Measurements from ENCODE around the gene RUNX3. TPM values are rescaled to one million over a fixed set of nuclear protein-coding genes. Genes with fewer than 3 reads are reported as not detected.

RUNX3 gene
- total and polyA plus RNA-seq, 2 donors (not counting 3 experiments of a cell fraction or from before 2014, with no cell fraction given), result not detected

- no peaks in the 10 kb centered on the region for H3K36me3 ChIP-seq (ENCODE audit: control insufficient read depth in 2 of 2, extremely low read depth in 1 of 2, insufficient read depth in 2 of 2, low read length in 2 of 2)
- BruUV-seq (replicated peaks), result no TSS peak
- peaks cover 41 to 47% of the 10 kb centered on the region in 2 experiments for H3K27me3 ChIP-seq (ENCODE audit: control insufficient read depth in 2 of 2, insufficient read depth in 2 of 2, low read length in 2 of 2)
- no peaks in the 10 kb centered on the region for H4K20me1 ChIP-seq (replicated peaks; ENCODE audit: control insufficient read depth, extremely low read depth, insufficient read depth, low read length)
- no peak overlapping the region for H3K4me3 ChIP-seq (replicated peaks in 1 of 3; ENCODE audit: insufficient read depth in 1 of 3, low read depth in 1 of 3, low read length in 3 of 3)
- FAIRE-seq (no peak), DNase-seq (ENCODE audit: low read depth, low spot score) (no peak)
- H2AFZ ChIP-seq (ENCODE audit: low read depth, low read length), result no peak overlapping the region
- no peaks in the 10 kb centered on the region for H3K9me1 ChIP-seq (replicated peaks; ENCODE audit: control insufficient read depth, extremely low read depth, insufficient read depth, low read length)
- no peak overlapping the region for H3K27ac ChIP-seq (ENCODE audit: insufficient read depth, low read depth, low read length)
- intact Hi-C loops (cut with micrococcal nuclease), result no loop called here
- H3K9me3 ChIP-seq (replicated peaks; ENCODE audit: control insufficient read depth, insufficient read depth, low read length), result no peaks in the 10 kb centered on the region
- no peak overlapping the region for H3K9ac ChIP-seq (replicated peaks; ENCODE audit: extremely low read depth, insufficient read depth, low read length)
- H3K79me2 ChIP-seq (ENCODE audit: control insufficient read depth, insufficient read depth, low read length), result no peaks in the 10 kb centered on the region
- POLR2A ChIA-PET, result no interaction called here
- H3K4me2 ChIP-seq (ENCODE audit: insufficient read depth, low read length), result no peak overlapping the region
- CTCF ChIA-PET, result interaction anchor here (1.5 kb wide), 1 partner anchor 38 kb away, joined by 3 read pairs; no protein-coding TSS in a partner anchor
- TF ChIP-seq EZH2 (IDR thresholded peaks at IDR 0.05; ENCODE audit: borderline replicate concordance, low read depth, low read length, severe bottlenecking), result peak; percentile 13
- TF ChIP-seq MAX (IDR thresholded peaks at IDR 0.05; ENCODE audit: insufficient read depth, insufficient read length), result no peak
- no peak for TF ChIP-seq POLR2A (IDR thresholded peaks at IDR 0.05; ENCODE audit: low read depth, low read length)
- no peak for TF ChIP-seq JUN (IDR thresholded peaks at IDR 0.05; ENCODE audit: borderline replicate concordance, insufficient read depth, insufficient read length, low read depth)
- TF ChIP-seq MYC (IDR thresholded peaks at IDR 0.05; ENCODE audit: low read depth, low read length), result no peak
- dilution Hi-C loops (cut with MboI; ENCODE audit: extremely low pct_ligation_motif_present, low sequenced_read_pairs), result no loop called here
- no peaks in the 10 kb centered on the region for H3K4me1 ChIP-seq (ENCODE audit: control insufficient read depth, extremely low read depth, insufficient read depth, low read length)
These were observed 5.8 kb upstream of the RUNX3 start for GRCh38 chr1:24935615-24936484.

- FAIRE-seq, result no peak
- TF ChIP-seq MYC (IDR thresholded peaks at IDR 0.05; ENCODE audit: low read depth, low read length), result no peak
- TF ChIP-seq EZH2 (IDR thresholded peaks at IDR 0.05; ENCODE audit: borderline replicate concordance, low read depth, low read length, severe bottlenecking), result no peak
- TF ChIP-seq JUN (IDR thresholded peaks at IDR 0.05; ENCODE audit: borderline replicate concordance, insufficient read depth, insufficient read length, low read depth), result no peak
- no peak for TF ChIP-seq GATA2 (IDR thresholded peaks at IDR 0.05; ENCODE audit: insufficient read depth, insufficient read length, low read depth, low read length)
- TF ChIP-seq POLR2AphosphoS5 (IDR thresholded peaks at IDR 0.05; ENCODE audit: insufficient read depth, low read depth, low read length), result no peak
- no peak for TF ChIP-seq POLR2A (IDR thresholded peaks at IDR 0.05; ENCODE audit: low read depth, low read length)
- no peak for TF ChIP-seq MAX (IDR thresholded peaks at IDR 0.05; ENCODE audit: insufficient read depth, insufficient read length)
- no peak for TF ChIP-seq FOS (IDR thresholded peaks at IDR 0.05; ENCODE audit: borderline replicate concordance, insufficient read depth, low read length)
- TF ChIP-seq CTCF (IDR thresholded peaks at IDR 0.05; ENCODE audit: extremely low read depth in 1 of 2, insufficient read depth in 1 of 2, low read depth in 1 of 2, low read length in 2 of 2), result no peak
- H2AFZ ChIP-seq (ENCODE audit: low read depth, low read length), result no peak overlapping the region
- no peak overlapping the region for H3K9ac ChIP-seq (replicated peaks; ENCODE audit: extremely low read depth, insufficient read depth, low read length)
- no peaks in the 10 kb centered on the region for H3K36me3 ChIP-seq (ENCODE audit: control insufficient read depth in 2 of 2, extremely low read depth in 1 of 2, insufficient read depth in 2 of 2, low read length in 2 of 2)
- ChIA-PET POLR2A (no interaction called here), CTCF (no interaction called here)
- no peak overlapping the region for H3K4me2 ChIP-seq (ENCODE audit: insufficient read depth, low read length)
- H3K9me1 ChIP-seq (replicated peaks; ENCODE audit: control insufficient read depth, extremely low read depth, insufficient read depth, low read length), result no peaks in the 10 kb centered on the region
- H3K4me1 ChIP-seq (ENCODE audit: control insufficient read depth, extremely low read depth, insufficient read depth, low read length), result no peaks in the 10 kb centered on the region
- no peak overlapping the region for H3K4me3 ChIP-seq (replicated peaks in 1 of 3; ENCODE audit: insufficient read depth in 1 of 3, low read depth in 1 of 3, low read length in 3 of 3)
- no peaks in the 10 kb centered on the region for H4K20me1 ChIP-seq (replicated peaks; ENCODE audit: control insufficient read depth, extremely low read depth, insufficient read depth, low read length)
- no peak overlapping the region for H3K27ac ChIP-seq (ENCODE audit: insufficient read depth, low read depth, low read length)
- peaks cover 48 to 53% of the 10 kb centered on the region in 2 experiments for H3K27me3 ChIP-seq (ENCODE audit: control insufficient read depth in 2 of 2, insufficient read depth in 2 of 2, low read length in 2 of 2)
- dilution Hi-C loops (cut with MboI; ENCODE audit: extremely low pct_ligation_motif_present, low sequenced_read_pairs), result no loop called here
- H3K9me3 ChIP-seq (replicated peaks; ENCODE audit: control insufficient read depth, insufficient read depth, low read length), result no peaks in the 10 kb centered on the region
- no peak for DNase-seq (ENCODE audit: low read depth, low spot score)
- no TSS peak for BruUV-seq (replicated peaks)
- H3K79me2 ChIP-seq (ENCODE audit: control insufficient read depth, insufficient read depth, low read length), result no peaks in the 10 kb centered on the region
- intact Hi-C loops (cut with micrococcal nuclease), result no loop called here
These were observed 5.1 kb upstream of the RUNX3 start for GRCh38 chr1:24935196-24935526.
